ENCODE measurements around the gene CPNE9.

The CPNE9 gene

GRCh38 chr3:9716801-9717555 is 13.3 kb downstream of the CPNE9 start:
- no peak for DNase-seq (ENCODE audit: low read depth in 2 of 2)

- no peak for DNase-seq (ENCODE audit: low read depth in 2 of 2)
Measured at GRCh38 chr3:9717563-9717962, 13.9 kb downstream of the CPNE9 start.

GRCh38 chr3:9718118-9718517 is 14.5 kb downstream of the CPNE9 start:
- DNase-seq (ENCODE audit: low read depth in 2 of 2): no peak

GRCh38 chr3:9721015-9721699 is 17.5 kb downstream of the CPNE9 start:
- DNase-seq (ENCODE audit: low read depth in 2 of 2): no peak

DNA sequence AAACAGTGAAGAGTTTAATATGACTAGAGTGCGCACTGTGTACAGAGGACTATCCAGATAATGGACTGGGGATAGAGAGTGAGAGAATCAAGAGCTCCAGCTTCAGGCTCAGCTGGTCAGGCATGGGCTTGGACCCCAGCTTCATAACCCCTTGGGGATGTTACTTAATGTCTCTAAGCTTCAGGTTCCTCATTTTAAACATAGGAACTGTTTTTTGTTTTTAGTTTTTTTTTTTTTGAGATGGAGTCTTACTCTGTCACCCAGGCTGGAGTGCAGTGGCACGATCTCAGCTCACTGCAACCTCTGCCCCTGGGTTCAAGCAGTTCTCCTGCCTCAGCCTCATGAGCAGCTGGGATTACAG is 18.0 kb downstream of the CPNE9 start:
- DNase-seq (ENCODE audit: low read depth in 2 of 2): no peak

- no peak for DNase-seq (ENCODE audit: low read depth in 2 of 2)
Measured at GRCh38 chr3:9725775-9726515, 22.3 kb downstream of the CPNE9 start.

DNA sequence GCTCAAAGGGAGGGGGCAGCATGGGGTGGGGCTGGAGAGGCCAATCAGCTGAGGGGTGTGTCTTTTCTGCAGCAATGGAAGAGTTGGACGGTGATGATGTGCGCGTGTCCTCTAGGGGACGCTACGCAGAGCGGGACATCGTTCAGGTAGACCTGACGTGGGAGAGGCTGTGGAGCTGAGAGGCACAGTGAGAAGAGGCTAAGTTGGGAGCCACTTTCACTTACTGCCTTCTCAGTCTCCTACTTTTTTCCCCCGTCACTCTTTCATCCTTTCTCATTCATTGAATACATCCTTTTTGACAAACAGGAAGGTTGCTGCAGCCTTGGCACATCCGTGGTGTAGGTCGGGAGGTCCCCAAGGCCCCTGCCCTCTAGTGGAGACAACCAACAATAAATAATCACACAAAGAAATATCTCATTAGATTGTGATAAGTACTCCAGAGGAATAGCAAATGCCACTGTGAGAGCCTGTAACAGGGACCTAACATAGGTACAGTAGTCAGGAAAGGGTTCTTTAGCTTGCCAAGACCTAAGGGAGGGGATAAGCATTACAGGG is 23.5 kb downstream of the CPNE9 start:
- DNase-seq (ENCODE audit: low read depth in 2 of 2): no peak

DNA sequence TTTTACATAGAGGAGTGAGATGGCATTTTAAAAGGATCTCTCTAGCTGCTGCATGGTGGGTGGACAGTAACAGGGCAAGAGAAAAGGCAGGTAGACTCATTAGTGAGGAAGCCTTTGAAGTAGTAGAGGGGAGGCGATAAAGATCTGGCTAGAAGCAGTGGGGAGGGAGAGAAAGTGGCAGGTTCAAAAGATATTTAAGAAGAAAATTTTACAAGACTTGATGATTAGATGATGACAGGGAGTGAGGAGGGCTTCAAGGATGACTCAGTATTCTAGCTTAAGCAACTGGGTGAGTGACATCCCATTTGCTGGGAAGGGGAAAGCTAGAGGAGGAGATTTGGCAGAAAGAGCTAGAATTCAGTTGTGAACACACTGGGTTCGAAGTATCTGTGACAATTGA is 24.1 kb downstream of the CPNE9 start:
- DNase-seq (ENCODE audit: low read depth in 2 of 2): no peak

GRCh38 chr3:9729419-9729818 is 25.8 kb downstream of the CPNE9 start:
- no peak for DNase-seq (ENCODE audit: low read depth in 2 of 2)

- no peak for DNase-seq (ENCODE audit: low read depth in 2 of 2)
Measured at GRCh38 chr3:9730657-9731205, 27.1 kb downstream of the CPNE9 start.

DNA sequence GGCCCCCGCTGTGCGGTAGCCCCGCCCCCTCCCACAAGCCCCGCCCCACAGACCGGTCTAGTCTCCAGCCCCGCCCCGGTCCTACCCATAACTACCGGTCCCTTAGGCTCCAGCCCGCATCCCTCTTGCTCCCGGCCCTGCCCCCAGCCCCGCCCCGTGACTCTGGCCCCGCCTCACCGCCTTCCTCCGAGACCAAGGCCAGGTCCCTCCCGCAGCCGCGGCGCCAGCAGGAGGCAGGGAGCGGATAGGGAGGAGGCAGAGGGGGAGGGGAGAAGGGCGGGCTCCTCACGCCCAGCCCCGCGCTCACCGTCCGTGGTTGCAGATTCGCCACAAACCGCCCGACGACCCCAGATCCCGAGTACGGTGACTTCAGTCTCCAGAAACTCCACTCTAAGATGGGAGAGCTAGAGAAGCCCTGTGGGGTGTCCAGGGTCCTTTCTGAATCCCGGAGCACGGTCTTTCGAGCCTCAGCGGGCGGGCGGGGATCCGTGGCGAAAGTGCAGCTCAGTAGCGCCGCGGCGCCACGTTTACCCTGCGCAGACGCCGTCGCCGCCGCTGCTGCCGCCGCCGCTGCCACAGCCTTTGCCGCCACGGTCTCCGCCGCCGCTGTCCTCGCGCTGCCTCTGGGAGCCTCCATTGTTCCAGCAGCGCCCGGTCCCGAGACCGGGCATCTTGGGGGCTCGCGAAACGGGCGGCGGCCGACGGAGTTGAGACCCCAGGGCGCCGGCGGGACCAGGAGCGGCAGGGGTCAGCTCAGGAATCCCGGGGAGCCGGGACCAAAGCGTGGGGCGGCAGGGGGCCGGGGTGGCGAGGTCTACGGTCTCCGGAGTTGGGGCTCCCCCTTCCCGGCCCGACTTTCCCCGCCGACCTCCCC is 27.8 kb downstream of the CPNE9 start, which contains the start of gene BRPF1:
BRPF1 (plus strand) TSS at position 530 of the 874 bp plus-strand sequence. CDS start 2,406 bp downstream, outside the sequence.
- DNase-seq (ENCODE audit: low read depth in 2 of 2): peak; percentile 99 to 100

DNA sequence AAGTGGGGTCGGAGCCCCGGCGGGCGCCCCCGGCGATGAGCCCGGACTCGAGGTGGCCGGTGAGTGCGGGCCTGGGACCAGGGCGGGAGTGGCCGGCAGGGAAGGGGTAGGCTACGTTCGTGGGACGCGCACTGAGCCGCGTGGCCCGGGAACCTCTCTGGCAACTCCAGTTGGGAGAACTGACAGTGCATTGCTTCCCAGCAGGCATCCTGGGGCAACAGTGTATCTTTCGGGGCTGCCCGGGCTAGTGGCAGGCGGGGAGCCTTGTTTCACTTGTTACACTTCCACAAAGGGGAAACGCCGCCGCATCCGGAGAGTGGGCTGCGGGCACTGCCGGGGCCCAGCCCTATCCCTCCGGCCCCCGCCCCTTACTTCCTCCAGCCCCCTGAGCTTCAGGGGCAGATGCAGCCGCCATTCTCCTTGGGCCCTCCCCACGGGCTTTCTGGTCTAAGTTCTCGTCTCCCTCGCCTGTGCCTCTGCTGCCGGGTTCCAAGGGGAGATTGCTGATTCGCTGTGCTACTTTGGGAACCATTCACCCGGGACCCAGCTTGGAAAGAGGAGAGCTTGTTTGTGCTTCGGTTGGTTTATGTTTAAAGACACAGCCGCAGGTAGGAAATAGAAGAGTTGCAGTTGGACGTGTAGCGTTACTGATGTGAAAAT is 28.6 kb downstream of the CPNE9 start:
- DNase-seq (ENCODE audit: low read depth in 2 of 2): no peak

GRCh38 chr3:9732740-9733115 is 29.1 kb downstream of the CPNE9 start:
- no peak for DNase-seq (ENCODE audit: low read depth in 2 of 2)

DNA sequence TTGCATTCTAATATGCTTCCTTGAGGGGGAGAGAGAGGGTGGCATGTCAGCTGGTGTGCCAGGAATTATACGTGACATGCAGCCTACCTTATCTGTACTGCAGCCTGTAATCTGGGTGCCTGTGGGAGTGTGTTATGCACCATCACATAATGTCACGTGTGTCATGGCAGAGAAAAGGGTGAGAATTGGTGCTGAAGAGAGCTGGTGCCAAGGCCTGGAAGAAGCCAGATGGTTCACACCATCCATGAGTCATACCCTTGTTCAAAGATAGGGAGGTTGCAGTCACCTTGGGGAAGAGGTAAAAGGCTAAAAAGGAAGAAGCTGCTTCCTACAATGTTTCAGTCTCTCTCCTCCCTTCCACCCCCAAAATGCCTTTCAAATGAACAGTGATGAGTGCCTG is 33.2 kb downstream of the CPNE9 start:
- DNase-seq (ENCODE audit: low read depth in 2 of 2): no peak

DNA sequence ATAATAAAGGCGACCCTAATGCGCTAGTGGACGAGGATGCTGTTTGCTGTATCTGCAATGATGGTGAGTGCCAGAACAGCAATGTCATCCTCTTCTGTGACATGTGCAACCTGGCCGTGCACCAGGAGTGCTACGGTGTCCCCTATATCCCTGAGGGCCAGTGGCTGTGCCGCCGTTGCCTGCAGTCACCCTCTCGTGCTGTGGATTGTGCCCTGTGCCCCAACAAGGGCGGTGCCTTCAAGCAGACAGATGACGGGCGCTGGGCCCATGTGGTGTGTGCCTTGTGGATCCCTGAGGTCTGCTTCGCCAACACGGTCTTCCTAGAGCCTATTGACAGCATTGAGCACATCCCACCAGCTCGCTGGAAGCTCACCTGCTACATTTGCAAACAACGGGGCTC is 35.5 kb downstream of the CPNE9 start:
- no peak for DNase-seq (ENCODE audit: low read depth in 2 of 2)

DNA sequence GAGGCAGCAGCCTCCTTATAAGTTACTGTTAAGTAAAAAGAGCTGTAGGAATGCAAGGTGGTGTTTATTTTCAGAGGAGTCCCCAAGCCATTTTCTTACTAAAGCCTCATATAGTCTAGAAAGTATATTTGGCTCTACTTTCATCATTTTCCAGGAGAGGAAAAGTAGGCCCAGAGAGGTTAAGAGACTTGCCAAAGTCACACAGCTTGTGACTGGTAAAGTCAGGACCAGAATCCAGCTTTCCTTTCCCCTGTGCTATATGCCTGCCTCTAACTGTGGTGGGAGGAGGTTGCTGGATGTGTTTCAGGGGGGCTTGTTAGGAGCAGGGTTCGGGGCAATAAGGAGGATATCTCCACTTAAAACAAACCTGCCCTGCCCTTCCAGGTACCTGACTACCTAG is 38.9 kb downstream of the CPNE9 start:
- DNase-seq (ENCODE audit: low read depth in 2 of 2): no peak

- DNase-seq (ENCODE audit: low read depth in 2 of 2): no peak
Measured at GRCh38 chr3:9743548-9743947, 39.9 kb downstream of the CPNE9 start.

- DNase-seq (ENCODE audit: low read depth in 2 of 2): no peak
Measured at GRCh38 chr3:9744162-9744561, 40.5 kb downstream of the CPNE9 start.

DNA sequence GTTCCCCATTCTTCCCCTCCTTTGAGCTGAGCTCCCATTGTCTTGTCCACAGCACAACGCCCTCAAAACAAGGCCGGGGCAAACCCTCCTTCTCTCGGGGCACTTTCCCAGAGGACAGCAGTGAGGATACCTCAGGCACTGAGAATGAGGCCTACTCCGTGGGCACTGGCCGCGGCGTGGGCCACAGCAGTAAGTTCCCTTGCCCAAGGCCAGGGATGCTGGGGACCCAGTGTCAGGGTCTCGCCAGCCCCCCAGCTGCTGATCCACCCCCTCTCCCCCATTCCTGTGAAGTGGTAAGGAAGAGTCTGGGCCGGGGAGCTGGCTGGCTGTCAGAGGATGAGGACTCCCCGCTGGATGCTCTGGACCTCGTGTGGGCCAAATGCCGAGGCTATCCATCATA is 41.9 kb downstream of the CPNE9 start:
- no peak for DNase-seq (ENCODE audit: low read depth in 2 of 2)

- no peak for DNase-seq (ENCODE audit: low read depth in 2 of 2)
Measured at GRCh38 chr3:9746330-9746729, 42.7 kb downstream of the CPNE9 start.

DNA sequence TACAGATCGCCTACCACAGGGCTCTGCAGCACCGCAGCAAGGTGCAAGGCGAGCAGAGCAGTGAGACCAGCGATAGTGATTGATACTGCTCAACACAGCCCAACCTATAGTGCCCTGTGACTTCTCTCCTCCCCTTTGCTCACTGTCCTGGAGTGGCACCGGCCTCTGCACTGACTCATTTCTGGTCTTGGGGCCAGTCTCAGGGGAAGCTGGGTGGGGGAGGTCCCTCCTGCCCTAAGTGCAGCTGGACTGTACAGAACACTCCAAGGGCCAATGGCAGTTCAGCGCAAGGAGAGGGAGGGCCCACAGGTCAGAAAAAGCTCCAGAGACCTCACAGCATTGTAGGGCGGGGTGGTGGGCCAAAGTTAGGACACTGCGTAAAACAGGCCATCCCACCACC is 43.6 kb downstream of the CPNE9 start:
- no peak for DNase-seq (ENCODE audit: low read depth in 2 of 2)
